GM23338 (cell line): Measurements from ENCODE around the gene CUX1. TPM values are rescaled to one million over a fixed set of nuclear protein-coding genes. Genes with fewer than 3 reads are reported as not detected.

ENCODE experiments used
- ATAC-seq: fragments of 200-7000 bp; cut with Tn5 transposase; 3 replicates; pipeline ENCODE4 v1.9.1; 2020
- DNase-seq: peaks from one replicate; pipeline ENCODE4 v3.0.0-alpha.2; 2015; ENCODE audit warnings: low spot score
- H2AFZ ChIP-seq: fragments of 200-600 bp; sonication (generic); 2 replicates; pipeline ENCODE4 v1.8.0; 2016; ENCODE audit warnings: antibody characterized with exemption, mild to moderate bottlenecking, moderate library complexity
- H3F3A ChIP-seq: fragments of 200-600 bp; sonication (generic); replicated peaks from 2 replicates; pipeline ENCODE4 v1.8.0; 2017; ENCODE audit warnings: antibody characterized with exemption, mixed run types, low read depth
- H3K27ac ChIP-seq: fragments of 200-600 bp; sonication (generic); 2 replicates; pipeline ENCODE4 v1.6.1; 2016; ENCODE audit warnings: low read depth
- H3K27me3 ChIP-seq: fragments of 200-600 bp; sonication (generic); 2 replicates; pipeline ENCODE4 v1.8.0; 2016; ENCODE audit warnings: mild to moderate bottlenecking, mixed run types, moderate library complexity; ENCODE audit not compliant: insufficient read depth
- H3K36me3 ChIP-seq: fragments of 200-600 bp; sonication (generic); 2 replicates; pipeline ENCODE4 v1.8.0; 2016; ENCODE audit warnings: mild to moderate bottlenecking; ENCODE audit not compliant: insufficient read depth
- H3K4me1 ChIP-seq: fragments of 200-600 bp; sonication (generic); 2 replicates; pipeline ENCODE4 v1.8.0; 2016; ENCODE audit warnings: mild to moderate bottlenecking, moderate library complexity; ENCODE audit not compliant: insufficient read depth
- H3K4me2 ChIP-seq: fragments of 200-600 bp; sonication (generic); 2 replicates; pipeline ENCODE4 v1.7.1; 2017; ENCODE audit warnings: mixed run types
- H3K4me3 ChIP-seq: fragments of 200-600 bp; sonication (generic); 2 replicates; pipeline ENCODE4 v1.6.1; 2016; ENCODE audit warnings: mixed run types
- H3K79me2 ChIP-seq: fragments of 200-600 bp; sonication (generic); replicated peaks from 2 replicates; pipeline ENCODE4 v1.8.0; 2017; ENCODE audit warnings: mild to moderate bottlenecking; ENCODE audit not compliant: insufficient read depth
- H3K9me2 ChIP-seq: fragments of 200-600 bp; sonication (generic); 2 replicates; pipeline ENCODE4 v1.8.0; 2017; ENCODE audit not compliant: insufficient read depth
- H4K20me1 ChIP-seq: fragments of 200-600 bp; sonication (generic); replicated peaks from 2 replicates; pipeline ENCODE4 v1.8.0; 2017; ENCODE audit warnings: mild to moderate bottlenecking; ENCODE audit not compliant: insufficient read depth
- H3K27ac Mint-ChIP-seq: 2 replicates; pipeline ENCODE4 v1.8.0; 2020; ENCODE audit warnings: inconsistent platforms, mild to moderate bottlenecking, moderate library complexity, mixed read lengths
- H3K27me3 Mint-ChIP-seq: 3 replicates; pipeline ENCODE4 v1.8.0; 2022; ENCODE audit warnings: low read depth, mild to moderate bottlenecking, moderate library complexity, mixed read lengths, inconsistent platforms; ENCODE audit not compliant: insufficient read depth, poor library complexity
- H3K36me3 Mint-ChIP-seq: 3 replicates; pipeline ENCODE4 v1.8.0; 2021; ENCODE audit warnings: low read depth, mild to moderate bottlenecking, inconsistent platforms, moderate library complexity, mixed read lengths
- H3K4me1 Mint-ChIP-seq: 3 replicates; pipeline ENCODE4 v1.8.0; 2020; ENCODE audit warnings: mild to moderate bottlenecking, inconsistent platforms, mixed read lengths
- H3K4me3 Mint-ChIP-seq: 3 replicates; pipeline ENCODE4 v1.8.0; 2021; ENCODE audit warnings: moderate library complexity, mild to moderate bottlenecking, inconsistent platforms, mixed read lengths
- H3K9me3 Mint-ChIP-seq: 3 replicates; pipeline ENCODE4 v1.8.0; 2020; ENCODE audit warnings: moderate library complexity, mild to moderate bottlenecking, inconsistent platforms, mixed read lengths
- CREB1 ChIP-seq: fragments of 250-450 bp; sonication (Bioruptor Pico); IDR thresholded peaks from 2 replicates; pipeline ENCODE4 v1.5.0; 2020; ENCODE audit warnings: low read depth, mild to moderate bottlenecking, moderate library complexity
- ETS1 ChIP-seq: IDR thresholded peaks from 2 replicates; pipeline ENCODE4 v1.6.1; 2016; ENCODE audit warnings: antibody characterized with exemption
- EZH2 ChIP-seq: fragments of 200-600 bp; sonication (generic); IDR thresholded peaks from one replicate; pipeline ENCODE4 v1.8.0; 2017; ENCODE audit warnings: antibody characterized with exemption, mild to moderate bottlenecking, low read depth; ENCODE audit not compliant: unreplicated experiment
- EZH2phosphoT487 ChIP-seq: fragments of 200-600 bp; sonication (generic); IDR thresholded peaks from one replicate; pipeline ENCODE4 v1.8.1; 2018; ENCODE audit warnings: antibody characterized with exemption; ENCODE audit not compliant: unreplicated experiment
- JUNB ChIP-seq: IDR thresholded peaks from one replicate; pipeline ENCODE4 v1.6.1; 2016; ENCODE audit warnings: antibody characterized with exemption; ENCODE audit not compliant: unreplicated experiment
- NANOG ChIP-seq: IDR thresholded peaks from 2 replicates; pipeline ENCODE4 v1.6.1; 2016; ENCODE audit warnings: antibody characterized with exemption, borderline replicate concordance
- REST ChIP-seq: IDR thresholded peaks from one replicate; pipeline ENCODE4 v1.6.1; 2018; ENCODE audit warnings: antibody characterized with exemption; ENCODE audit not compliant: unreplicated experiment
- ZNF331 ChIP-seq: fragments of 250-450 bp; sonication (Bioruptor Pico); IDR thresholded peaks from 2 replicates; pipeline ENCODE4 v1.5.0; 2020; ENCODE audit warnings: low read depth, mild to moderate bottlenecking, moderate library complexity
- polyA plus RNA-seq: library from polyadenylated mRNA; unstranded; fragments of >200 nt; fragmentation: Nextera tagmentation; extraction: Ambion mirVana; gene quantifications from 2 replicates; pipeline ENCODE4 v1.2.1, GENCODE V29; 2016
- total RNA-seq: library from RNA; depleted of rRNA; stranded (reverse); fragments of >200 nt; shearing (Covaris generic); gene quantifications from 2 replicates; pipeline ENCODE4 v1.2.3, GENCODE V29; 2014
- TF ChIP-seq, protein P1 (sequence below), 2 experiments: fragments of 200-600 bp in 1 of 2; sonication (generic) in 1 of 2; conservative IDR thresholded peaks; 2 replicates each; pipeline versions ENCODE4 v1.5.1 to v1.6.1; 2016 to 2017; ENCODE audit warnings: antibody characterized with exemption in 2 of 2, low read depth in 2 of 2, mild to moderate bottlenecking in 2 of 2, moderate library complexity in 1 of 2

The CUX1 gene
- total and polyA plus RNA-seq, 2 experiments from 2014 or later = 49.9 to 64.0 TPM

GRCh38 chr7:102282465-102283362, 465.3 kb downstream of the CUX1 start (continued):
- TF ChIP-seq CREB1 (CRISPR knock-in tag) = no peak

GRCh38 chr7:102283477-102284189, 466.2 kb downstream of the CUX1 start:
- no peak overlapping the region for H3K4me3 Mint-ChIP-seq
- Histone ChIP-seq H2AFZ (no peak overlapping the region), H3K4me3 (no peak overlapping the region), H3K79me2 (no peaks in the 10 kb centered on the region; the same call in 1 of the 2 replicates), H3K9me2 (no peaks in the 10 kb centered on the region), H3K36me3 (no peaks in the 10 kb centered on the region), H4K20me1 (peaks cover 7% of the 10 kb centered on the region), H3K27me3 (peaks cover 16% of the 10 kb centered on the region; the same call in 1 of the 2 replicates), H3K27ac (no peak overlapping the region), H3F3A (0 out of 2 replicates have a peak, but pooled peaks cover 8% of the 10 kb centered on the region), H3K4me2 (no peak overlapping the region), H3K4me1 (peaks cover 25% of the 10 kb centered on the region)
- peaks cover 21% of the 10 kb centered on the region for H3K27me3 Mint-ChIP-seq
- no peak for TF ChIP-seq NANOG
- no peak for TF ChIP-seq EZH2phosphoT487
- TF ChIP-seq ZNF331 = no peak
- H3K36me3 Mint-ChIP-seq = peaks cover 3% of the 10 kb centered on the region; the same call in 1 of the 3 replicates
- H3K27ac Mint-ChIP-seq = no peak overlapping the region
- peaks cover 26% of the 10 kb centered on the region for H3K4me1 Mint-ChIP-seq
- ATAC-seq (no peak), DNase-seq (no peak)
- H3K9me3 Mint-ChIP-seq = no peaks in the 10 kb centered on the region; the same call in 2 of the 3 replicates

DNA sequence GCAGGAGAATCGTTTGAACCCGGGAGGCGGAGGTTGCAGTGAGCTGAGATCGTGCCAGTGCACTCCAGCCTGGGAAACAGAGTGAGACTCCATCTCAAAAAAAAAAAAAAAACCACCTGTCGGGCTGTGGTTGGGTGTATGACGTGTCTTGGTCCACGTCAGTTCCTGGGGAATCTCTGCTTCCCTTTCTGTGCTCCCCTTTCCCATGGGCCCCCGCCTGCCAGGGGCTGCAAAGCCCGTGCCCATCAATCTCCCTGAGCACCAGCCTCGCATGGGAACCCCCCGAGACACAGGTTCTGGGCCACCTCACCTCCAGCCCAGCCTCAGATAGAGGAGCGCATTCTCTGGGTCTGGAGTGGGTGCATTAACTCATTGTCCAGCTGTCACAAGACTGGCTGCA, 467.0 kb downstream of the CUX1 start:
- Histone ChIP-seq H3K4me1 (peaks cover 25% of the 10 kb centered on the region), H3F3A (0 out of 2 replicates have a peak, but pooled peaks cover 10% of the 10 kb centered on the region), H3K79me2 (no peaks in the 10 kb centered on the region; the same call in 1 of the 2 replicates), H3K4me2 (no peak overlapping the region), H4K20me1 (peaks cover 11% of the 10 kb centered on the region), H3K36me3 (no peaks in the 10 kb centered on the region), H3K27me3 (peaks cover 17% of the 10 kb centered on the region; the same call in 1 of the 2 replicates), H3K27ac (no peak overlapping the region), H3K4me3 (no peak overlapping the region), H3K9me2 (no peaks in the 10 kb centered on the region), H2AFZ (no peak overlapping the region)
- DNase-seq = no peak
- Mint-ChIP-seq H3K36me3 (peaks cover 3% of the 10 kb centered on the region; the same call in 1 of the 3 replicates), H3K27ac (no peak overlapping the region), H3K4me1 (peaks cover 25% of the 10 kb centered on the region), H3K4me3 (no peak overlapping the region), H3K27me3 (peaks cover 24% of the 10 kb centered on the region), H3K9me3 (no peaks in the 10 kb centered on the region; the same call in 2 of the 3 replicates)
- no peak for ATAC-seq
- TF ChIP-seq EZH2phosphoT487 (no peak), ETS1 (no peak), REST (no peak), JUNB (no peak), CREB1 (CRISPR knock-in tag) (no peak), EZH2 (no peak)
- TF ChIP-seq, protein P1, sequence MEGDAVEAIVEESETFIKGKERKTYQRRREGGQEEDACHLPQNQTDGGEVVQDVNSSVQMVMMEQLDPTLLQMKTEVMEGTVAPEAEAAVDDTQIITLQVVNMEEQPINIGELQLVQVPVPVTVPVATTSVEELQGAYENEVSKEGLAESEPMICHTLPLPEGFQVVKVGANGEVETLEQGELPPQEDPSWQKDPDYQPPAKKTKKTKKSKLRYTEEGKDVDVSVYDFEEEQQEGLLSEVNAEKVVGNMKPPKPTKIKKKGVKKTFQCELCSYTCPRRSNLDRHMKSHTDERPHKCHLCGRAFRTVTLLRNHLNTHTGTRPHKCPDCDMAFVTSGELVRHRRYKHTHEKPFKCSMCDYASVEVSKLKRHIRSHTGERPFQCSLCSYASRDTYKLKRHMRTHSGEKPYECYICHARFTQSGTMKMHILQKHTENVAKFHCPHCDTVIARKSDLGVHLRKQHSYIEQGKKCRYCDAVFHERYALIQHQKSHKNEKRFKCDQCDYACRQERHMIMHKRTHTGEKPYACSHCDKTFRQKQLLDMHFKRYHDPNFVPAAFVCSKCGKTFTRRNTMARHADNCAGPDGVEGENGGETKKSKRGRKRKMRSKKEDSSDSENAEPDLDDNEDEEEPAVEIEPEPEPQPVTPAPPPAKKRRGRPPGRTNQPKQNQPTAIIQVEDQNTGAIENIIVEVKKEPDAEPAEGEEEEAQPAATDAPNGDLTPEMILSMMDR (conservative IDR thresholded peaks at IDR 0.05; ENCODE audit: low read depth in 2 of 2) = no peak
